GM21723 (cell line): ENCODE data around the gene PTPRJ.
"Not testable (repeated sequence)": the region's sequence is repeated elsewhere in the genome, so short reads cannot be mapped to it uniquely, and the experiment has no call there.

Experiments
- ATAC-seq: cut with Tn5 transposase; IDR thresholded peaks from one replicate; pipeline ENCODE4 v1.9.1; 2021; ENCODE audit warnings: mild to moderate bottlenecking, moderate library complexity; ENCODE audit not compliant: unreplicated experiment

PTPRJ gene

DNA sequence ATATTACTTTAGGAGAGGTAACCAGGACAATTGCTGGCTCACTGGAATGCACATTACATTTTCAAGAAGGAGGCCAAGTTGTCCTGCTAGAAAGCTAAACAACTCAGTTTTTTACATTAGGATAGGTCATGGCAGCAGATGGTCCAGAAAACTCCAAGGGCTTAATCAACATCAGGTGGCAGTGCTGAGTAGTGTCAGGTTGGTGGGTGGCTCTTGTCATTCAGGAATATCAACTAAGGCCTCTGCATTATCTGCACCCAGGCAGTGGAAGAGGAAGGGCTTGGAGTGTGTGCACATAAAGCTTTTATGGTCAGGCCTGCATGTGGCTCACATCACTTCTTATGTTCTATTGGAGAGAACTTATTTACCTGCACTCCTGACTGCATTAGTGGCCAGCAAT, 204.1 kb downstream of the PTPRJ start:
- ATAC-seq = no peak

DNA sequence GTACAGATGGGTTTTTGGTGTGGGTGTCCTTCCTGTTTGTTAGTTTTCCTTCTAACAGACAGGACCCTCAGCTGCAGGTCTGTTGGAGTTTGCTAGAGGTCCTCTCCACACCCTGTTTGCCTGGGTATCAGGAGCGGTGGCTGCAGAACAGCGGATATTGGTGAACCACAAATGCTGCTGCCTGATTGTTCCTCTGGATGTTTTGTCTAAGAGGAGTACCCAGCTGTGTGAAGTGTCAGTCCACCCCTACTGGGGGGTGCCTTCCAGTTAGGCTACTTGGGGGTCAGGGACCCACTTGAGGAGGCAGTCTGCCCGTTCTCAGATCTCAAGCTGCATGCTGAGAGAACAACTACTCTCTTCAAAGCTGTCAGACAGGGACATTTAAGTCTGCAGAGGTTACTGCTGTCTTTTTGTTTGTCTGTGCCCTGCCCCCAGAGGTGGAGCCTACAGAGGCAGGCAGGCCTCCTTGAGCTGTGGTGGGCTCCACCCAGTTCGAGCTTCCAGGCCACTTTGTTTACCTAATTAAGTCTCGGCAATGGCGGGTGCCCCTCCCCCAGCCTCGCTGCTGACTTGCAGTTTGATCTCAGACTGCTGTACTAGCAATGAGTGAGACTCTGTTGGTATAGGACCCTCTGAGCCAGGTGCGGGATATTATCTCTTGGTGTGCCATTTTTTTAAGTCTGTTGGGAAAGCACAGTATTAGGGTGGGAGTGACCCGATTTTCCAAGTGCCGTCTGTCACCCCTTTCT, 210.7 kb downstream of the PTPRJ start:
- ATAC-seq = not testable (repeated sequence)

DNA sequence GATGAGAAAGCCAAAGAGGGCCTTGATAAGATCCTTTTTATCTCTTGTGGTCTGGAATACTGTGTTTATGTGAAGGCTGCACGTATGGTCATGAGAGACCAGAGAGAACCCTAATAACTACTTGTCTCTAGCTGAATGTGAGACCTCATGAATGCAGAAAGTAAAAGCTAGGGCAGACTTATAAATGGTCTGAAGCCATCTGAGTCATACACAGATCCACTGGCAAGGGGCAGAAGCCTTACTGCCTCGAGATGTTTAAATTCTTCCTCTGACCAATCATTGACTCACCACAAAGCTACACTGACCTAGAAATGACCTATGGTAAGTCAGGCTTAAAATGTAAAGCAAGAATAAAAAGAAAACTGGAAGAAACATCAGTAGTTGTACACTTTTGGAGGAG, 213.5 kb downstream of the PTPRJ start:
- no peak for ATAC-seq

DNA sequence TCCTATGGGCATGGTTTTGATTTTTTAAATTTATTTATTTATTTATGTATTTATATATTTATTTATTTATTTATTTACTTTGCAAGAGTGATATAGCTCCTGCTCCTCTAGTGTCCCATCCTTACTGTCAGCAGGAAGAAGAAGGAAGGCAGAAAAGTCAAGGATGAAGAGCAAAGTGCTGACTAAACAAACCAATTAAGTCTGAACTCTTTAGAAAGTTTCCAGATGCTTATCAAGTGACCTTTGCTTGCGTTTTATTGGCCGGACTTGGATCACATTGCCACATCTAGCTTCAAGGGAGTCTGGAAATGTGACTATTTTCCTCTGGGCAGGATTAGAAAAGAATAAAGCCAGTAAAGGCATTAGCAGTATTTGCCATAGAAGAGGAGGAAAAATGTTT, 227.5 kb downstream of the PTPRJ start:
- no peak for ATAC-seq

DNA sequence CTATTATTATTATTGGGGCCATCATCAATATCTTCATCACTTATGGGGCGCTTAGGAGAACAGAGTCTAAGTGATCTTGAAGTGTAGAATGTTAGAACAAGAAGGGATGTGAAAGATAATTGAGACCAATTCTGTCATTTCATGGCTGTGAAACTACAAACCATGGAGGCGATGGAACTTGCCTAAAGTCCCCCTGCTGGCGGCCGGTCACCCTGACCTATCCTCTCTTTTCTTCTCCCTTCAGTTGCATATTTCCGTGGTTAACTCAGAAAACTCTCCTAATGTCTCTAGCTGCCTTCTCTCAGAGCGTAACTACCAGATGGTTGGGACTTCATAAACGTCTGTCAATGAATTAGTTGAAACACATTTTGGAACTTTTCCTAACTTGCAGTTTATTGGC, 229.7 kb downstream of the PTPRJ start:
- no peak for ATAC-seq

DNA sequence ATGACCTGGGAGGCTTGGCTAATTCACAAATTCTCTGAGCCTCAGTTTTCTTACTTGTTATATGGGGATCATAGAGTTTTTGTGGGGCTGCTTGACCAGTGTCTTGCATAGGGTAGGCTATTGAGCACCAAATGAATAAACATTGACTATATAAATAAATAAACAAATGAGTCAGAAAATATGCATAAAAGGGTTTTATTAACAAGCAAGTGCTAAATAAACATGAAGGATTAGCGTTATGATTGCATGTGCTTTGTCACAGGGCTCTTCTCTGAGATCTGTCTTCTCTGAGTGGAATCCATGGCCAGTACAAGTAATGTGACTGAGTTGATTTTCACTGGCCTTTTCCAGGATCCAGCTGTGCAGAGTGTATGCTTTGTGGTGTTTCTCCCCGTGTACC, 236.2 kb downstream of the PTPRJ start, which contains the start of gene OR4B1:
Gene OR4B1, plus strand, starts transcription at position 301 of the 400 bp plus-strand sequence. Its CDS starts 0 bp downstream, at position 301.
- no peak for ATAC-seq
